NCI-H345 (cell line): ENCODE measurements around the gene MEGF8.

Experiments used
- DNase-seq: peaks from one replicate; lab custom pipeline; 2025; lab: John Stamatoyannopoulos, UW

Gene MEGF8

DNA sequence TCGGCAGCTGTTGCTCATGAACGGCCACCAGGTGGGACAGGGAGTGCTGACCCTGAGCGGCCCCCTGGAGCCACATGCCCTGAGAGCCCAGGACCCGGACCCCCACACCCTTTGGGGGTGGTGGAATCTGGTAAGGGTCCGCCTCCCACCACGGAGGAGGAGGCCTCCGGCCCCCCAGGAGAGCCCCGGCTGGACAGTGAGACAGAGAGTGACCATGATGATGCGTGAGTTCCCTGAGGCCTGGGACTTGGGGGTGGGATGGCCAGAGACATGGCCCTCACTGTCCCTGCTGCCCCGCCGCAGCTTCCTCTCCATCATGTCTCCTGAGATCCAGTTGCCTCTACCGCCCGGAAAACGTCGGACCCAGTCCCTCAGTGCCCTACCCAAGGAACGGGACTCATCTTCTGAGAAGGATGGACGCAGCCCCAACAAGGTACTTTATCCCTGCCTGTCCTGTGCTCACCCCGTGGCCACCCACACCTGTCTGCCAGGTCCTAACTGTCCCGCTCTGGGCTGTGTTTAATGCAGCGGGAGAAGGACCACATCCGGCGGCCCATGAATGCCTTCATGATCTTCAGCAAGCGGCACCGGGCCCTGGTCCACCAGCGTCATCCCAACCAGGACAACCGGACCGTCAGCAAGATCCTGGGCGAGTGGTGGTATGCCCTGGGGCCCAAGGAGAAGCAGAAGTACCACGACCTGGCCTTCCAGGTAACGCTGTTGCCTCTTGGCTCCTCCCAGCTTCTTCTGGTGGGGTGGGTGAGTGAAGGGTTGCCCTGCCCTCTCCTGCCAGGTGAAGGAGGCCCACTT is 38.2 kb upstream of the MEGF8 start:
- DNase-seq: no peak

DNA sequence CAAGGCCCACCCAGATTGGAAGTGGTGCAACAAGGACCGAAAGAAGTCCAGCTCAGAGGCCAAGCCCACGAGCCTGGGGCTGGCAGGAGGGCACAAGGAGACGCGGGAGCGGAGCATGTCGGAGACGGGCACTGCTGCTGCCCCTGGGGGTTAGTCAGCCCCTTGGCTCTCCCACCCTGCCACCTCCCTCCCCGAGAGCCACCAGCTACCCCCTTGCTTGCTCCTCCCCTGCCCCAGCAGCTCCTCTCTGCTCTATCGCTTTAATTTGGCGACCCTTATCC is 37.7 kb upstream of the MEGF8 start:
- DNase-seq: no peak

DNA sequence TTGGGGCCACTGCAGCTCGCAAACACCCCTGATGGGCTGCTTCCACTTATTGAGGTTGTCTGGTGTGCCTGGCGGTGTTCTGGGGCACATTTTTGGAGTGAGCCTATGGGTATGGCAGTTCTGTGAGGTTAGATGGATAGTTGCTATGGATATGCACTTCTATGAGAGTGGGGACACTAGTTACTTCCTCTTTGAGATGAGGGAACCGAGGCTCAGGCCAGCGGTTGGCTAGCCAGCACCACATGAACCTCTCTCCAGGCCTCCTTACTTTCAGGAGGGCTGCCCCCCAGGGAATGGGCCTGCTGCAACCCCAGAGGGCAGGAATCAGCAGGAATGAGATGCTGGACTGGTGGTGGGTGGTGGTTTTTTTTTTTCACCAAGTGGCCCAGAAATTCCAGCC is 37.0 kb upstream of the MEGF8 start:
- DNase-seq: no peak

DNA sequence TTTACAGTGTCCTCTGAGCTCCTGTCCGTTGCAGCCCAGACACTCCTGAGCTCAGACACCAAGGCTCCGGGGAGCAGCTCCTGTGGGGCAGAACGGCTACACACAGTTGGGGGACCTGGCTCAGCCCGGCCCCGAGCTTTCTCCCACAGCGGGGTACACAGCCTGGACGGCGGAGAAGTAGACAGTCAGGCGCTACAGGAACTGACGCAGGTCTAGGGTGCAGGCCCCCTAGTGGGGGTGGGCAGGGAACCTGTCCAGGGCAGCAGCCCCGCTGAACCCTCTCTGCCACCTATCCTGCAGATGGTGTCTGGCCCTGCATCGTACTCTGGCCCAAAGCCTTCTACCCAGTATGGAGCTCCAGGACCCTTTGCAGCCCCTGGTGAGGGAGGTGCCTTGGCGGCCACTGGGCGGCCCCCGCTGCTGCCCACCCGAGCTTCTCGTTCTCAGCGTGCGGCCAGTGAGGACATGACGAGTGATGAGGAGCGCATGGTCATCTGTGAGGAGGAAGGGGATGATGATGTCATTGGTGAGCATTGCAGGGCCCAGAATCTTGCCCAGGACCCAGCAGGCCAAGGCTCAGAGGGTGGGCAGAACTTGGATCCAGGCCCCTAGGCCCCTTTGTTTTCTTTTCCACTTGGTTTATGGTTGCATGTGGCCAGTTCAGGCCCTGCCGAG is 36.4 kb upstream of the MEGF8 start:
- no peak for DNase-seq

DNA sequence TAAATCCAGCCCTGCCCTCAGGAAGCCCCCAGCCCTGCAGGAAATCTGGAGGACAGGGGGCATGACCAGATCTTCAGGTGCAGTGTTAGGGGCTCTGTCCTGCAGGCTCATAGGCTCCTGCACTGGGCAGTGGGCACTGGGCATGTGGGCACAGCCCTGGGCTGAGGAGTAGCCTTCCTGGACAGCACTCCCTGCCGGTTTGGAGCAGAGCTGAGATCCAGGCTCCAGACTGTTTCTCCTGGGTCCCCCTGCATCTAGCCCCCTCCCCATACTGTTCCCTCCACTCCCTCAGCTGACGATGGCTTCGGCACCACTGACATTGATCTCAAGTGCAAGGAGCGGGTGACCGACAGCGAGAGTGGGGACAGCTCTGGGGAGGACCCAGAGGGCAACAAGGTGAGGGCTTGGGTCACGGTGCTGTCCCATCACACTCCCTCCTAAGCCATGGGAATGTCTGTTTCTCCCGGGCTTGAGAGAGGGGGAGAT is 35.8 kb upstream of the MEGF8 start:
- no peak for DNase-seq

DNA sequence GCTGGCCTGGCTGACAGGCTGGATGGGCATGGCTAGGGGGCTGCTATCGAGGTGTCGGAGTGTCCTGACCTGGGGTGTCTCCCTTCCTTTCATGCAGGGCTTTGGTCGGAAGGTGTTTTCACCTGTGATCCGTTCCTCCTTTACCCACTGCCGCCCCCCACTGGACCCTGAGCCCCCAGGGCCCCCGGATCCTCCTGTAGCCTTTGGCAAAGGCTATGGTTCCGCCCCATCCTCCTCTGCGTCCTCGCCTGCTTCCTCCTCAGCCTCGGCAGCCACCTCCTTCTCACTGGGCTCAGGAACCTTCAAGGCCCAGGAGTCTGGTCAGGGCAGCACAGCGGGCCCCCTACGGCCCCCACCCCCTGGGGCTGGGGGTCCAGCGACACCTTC is 35.3 kb upstream of the MEGF8 start:
- DNase-seq: no peak

DNA sequence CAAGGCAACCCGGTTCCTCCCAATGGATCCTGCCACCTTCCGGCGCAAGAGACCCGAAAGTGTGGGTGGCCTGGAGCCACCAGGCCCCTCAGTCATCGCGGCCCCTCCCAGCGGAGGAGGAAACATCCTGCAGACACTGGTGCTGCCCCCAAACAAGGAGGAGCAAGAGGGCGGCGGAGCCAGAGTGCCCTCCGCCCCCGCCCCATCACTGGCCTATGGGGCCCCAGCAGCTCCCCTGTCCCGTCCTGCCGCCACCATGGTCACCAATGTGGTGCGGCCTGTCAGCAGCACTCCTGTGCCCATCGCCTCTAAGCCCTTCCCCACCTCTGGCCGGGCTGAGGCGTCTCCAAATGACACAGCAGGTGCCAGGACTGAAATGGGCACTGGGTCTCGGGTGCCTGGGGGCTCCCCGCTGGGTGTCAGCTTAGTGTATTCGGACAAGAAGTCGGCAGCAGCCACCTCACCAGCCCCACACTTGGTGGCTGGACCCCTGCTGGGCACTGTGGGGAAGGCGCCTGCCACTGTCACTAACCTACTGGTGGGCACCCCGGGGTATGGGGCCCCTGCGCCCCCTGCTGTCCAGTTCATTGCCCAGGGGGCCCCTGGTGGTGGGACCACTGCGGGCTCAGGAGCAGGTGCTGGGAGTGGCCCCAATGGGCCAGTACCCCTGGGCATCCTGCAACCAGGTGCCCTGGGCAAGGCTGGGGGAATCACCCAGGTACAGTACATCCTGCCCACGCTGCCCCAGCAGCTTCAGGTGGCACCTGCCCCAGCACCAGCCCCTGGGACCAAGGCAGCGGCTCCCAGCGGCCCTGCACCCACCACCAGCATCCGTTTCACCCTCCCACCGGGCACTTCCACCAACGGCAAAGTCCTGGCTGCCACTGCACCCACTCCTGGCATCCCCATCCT is 34.7 kb upstream of the MEGF8 start:
- no peak for DNase-seq

DNA sequence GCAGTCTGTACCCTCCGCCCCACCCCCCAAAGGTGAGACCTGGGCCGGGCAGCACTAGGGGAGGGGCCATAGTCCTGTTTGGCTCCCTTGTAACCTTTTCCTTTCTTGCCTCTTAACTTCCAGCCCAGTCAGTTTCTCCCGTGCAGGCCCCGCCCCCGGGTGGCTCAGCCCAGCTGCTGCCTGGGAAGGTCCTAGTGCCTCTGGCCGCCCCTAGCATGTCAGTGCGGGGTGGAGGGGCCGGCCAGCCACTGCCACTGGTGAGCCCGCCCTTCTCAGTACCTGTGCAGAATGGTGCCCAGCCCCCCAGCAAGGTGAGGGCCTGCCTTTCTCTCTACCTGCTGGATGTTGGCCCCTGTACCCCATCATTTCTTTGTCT is 34.0 kb upstream of the MEGF8 start:
- DNase-seq: no peak

DNA sequence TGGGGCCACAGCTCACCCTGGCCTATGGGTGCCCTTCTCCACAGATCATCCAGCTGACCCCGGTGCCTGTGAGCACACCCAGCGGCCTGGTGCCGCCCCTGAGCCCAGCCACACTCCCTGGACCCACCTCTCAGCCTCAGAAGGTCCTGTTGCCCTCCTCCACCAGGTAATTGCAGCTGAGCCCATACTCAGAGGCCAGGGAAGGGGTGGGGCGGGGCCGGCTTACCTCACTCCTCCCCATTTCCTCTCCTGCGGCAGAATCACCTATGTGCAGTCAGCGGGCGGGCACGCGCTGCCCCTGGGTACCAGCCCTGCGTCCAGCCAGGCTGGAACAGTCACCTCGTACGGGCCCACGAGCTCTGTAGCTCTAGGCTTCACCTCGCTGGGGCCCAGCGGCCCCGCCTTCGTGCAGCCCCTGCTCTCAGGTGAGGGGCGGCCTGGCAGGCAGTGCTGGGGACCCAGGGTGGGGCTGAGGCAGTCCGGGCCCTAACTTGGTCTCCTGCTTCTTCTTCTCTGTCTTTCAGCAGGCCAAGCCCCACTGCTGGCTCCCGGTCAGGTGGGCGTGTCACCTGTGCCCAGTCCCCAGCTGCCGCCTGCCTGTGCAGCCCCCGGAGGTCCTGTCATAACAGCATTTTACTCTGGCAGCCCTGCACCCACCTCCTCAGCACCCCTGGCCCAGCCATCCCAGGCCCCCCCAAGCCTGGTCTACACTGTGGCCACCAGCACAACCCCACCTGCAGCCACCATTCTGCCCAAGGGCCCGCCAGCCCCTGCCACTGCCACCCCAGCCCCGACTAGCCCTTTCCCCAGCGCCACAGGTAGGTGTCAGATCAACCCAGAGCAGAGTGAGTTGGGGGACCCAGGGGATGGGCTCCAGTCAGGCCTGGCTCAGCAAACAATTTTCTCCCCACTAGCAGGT is 33.1 kb upstream of the MEGF8 start:
- no peak for DNase-seq

DNA sequence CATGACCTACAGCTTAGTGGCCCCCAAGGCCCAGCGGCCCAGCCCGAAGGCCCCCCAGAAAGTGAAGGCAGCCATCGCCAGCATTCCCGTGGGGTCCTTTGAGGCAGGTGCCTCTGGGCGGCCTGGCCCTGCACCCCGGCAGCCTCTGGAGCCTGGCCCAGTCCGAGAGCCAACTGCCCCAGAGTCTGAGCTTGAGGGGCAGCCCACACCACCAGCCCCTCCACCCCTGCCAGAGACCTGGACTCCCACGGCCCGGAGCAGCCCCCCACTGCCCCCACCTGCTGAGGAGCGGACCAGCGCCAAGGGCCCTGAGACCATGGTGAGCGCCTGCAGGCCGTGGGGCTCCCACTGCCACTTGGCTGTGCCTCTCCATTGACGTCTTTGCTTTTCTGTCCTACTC is 32.5 kb upstream of the MEGF8 start:
- DNase-seq: no peak

DNA sequence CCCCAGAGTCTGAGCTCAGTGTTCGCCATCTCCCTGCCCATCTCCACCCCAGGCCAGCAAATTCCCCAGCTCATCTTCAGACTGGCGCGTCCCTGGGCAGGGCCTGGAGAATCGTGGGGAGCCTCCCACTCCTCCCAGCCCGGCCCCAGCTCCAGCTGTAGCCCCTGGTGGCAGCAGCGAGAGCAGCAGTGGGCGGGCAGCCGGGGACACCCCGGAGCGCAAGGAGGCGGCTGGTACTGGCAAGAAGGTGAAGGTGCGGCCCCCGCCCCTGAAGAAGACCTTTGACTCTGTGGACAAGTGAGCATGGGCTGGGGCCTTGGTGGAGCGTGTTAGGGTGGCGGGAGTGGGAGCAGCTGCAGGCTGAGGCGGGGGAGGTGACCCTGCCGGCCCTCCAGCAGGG is 31.9 kb upstream of the MEGF8 start:
- no peak for DNase-seq

DNA sequence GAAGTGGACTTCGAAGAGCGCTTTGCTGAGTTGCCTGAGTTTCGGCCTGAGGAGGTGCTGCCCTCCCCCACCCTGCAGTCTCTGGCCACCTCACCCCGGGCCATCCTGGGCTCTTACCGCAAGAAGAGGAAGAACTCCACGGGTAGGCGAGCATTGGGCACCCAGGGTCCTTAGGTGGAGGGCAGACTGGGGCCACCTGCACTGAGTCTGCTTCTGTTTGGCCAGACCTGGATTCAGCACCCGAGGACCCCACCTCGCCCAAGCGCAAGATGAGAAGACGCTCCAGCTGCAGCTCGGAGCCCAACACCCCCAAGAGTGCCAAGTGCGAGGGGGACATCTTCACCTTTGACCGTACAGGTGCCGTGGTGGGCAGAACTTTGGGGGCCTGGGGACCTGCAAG is 31.5 kb upstream of the MEGF8 start:
- DNase-seq: no peak

DNA sequence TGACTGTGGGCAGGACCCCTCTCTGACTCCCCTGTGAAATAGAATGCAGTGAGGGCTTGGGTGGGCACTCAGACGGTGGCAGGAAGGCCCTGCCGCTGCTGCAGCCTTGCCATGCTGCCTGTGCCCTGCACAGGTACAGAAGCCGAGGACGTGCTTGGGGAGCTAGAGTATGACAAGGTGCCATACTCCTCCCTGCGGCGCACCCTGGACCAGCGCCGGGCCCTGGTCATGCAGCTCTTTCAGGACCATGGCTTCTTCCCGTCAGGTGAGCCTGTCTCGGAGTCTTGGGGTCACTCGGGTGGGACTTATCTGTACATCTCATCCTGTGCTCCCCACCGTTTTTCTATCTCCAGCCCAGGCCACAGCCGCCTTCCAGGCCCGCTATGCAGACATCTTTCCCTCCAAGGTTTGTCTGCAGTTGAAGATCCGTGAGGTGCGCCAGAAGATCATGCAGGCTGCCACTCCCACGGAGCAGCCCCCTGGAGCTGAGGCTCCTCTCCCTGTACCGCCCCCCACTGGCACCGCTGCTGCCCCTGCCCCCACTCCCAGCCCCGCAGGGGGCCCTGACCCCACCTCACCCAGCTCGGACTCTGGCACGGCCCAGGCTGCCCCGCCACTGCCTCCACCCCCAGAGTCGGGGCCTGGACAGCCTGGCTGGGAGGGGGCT is 30.8 kb upstream of the MEGF8 start:
- no peak for DNase-seq

DNA sequence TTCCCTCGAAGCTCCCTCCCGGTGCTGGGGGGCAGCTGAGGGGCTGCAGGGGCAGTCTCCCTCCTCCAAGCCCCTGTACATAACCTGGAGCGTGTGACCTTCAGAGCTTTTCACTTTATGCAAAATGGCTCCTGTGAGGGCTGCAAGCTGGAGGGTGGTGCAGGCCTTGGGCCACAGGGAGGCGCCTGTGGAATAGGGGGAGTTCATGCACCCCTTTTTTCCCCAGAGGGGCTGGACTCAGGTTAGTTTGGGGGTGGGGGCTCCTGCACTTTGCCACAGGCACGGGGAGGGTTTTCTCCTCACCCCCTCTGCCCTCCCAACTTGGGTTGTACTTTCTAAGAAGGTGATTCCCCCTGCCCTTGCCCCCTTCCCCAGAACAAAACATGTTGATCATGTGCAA is 30.1 kb upstream of the MEGF8 start:
- no peak for DNase-seq

DNA sequence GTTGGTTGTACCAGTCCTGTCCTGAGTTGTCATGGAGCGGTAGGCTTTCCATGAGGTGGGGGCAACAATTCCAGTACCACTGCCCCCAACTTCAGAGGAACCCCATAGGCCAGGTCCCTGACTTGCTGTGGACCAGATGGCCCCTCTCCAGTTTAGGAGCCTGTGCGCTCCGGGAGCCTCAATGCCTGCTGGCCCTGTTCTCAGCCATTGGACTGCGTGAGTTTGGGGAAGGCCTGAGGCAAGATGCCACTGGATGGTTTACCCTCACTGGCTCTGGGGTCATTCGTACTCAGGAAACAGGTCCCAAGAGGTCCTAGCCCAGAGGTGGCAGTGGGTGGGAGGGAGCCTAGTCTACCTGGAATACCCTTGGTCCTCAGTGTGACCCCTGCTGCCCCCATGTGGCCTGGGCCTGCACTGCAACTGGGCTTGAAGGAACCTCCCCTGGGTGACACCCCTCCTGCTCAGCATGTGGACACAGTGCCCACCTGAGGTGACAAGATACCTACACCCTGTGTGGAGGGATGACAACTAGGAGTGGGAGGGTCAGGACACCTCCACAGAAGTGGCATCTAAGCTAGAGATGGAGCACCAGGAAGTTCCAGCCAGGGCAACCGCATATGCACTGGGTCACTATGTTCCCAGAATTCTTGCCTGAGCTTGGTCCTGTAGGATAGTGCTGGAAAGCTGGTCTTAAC is 29.5 kb upstream of the MEGF8 start:
- DNase-seq: peak; percentile 73

DNA sequence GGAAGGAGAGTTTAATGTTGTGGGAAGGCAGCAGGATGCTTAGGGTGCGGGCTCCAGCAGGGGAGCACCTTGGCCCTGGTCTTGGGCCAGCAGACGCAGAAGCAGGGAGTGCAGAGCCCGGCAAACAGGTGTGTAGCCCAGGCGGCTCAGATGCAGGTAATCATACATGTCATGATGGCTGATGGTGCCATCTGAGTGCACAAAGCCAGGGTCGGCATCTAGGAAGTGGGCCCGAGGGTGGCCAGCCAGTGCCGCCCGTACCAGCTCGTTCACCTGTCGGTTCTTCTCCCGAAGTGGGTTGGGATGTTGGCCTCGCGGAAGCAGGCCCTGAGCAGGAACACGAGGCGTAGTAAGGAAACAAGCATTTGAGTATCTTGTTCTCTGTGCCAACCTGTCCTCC is 28.4 kb upstream of the MEGF8 start:
- DNase-seq: no peak

DNA sequence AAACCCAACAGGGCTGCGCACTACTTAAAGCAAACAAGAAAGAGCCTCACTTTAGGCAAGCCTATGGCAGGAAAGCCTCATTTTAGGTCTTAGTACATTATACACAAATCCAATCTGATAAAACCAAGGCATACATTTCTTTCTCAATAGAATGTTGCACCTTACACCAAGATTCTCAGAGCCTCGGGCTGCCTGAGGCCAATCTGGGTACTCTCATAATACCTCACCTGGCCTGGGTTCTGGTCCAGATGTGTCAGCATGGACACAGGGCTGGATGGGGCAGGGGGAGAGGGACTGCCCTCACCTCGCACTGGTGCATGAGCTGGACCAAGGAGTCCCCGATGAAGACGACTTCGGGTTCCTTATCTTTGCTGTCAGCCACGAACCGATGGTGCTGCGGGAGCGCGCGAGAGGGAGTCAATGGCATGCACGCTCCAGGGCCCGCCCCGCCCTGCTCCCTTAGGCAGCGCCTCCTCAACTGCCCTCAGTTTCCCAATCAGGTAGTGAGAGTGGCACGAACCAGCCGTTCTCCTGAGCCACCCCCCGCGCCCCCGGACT is 23.7 kb upstream of the MEGF8 start, which contains the start of gene PRR19:
TSS of gene PRR19 (plus strand) at position 487 of the 558 bp plus-strand sequence. CDS start 7,453 bp downstream, outside the sequence.
- no peak for DNase-seq

DNA sequence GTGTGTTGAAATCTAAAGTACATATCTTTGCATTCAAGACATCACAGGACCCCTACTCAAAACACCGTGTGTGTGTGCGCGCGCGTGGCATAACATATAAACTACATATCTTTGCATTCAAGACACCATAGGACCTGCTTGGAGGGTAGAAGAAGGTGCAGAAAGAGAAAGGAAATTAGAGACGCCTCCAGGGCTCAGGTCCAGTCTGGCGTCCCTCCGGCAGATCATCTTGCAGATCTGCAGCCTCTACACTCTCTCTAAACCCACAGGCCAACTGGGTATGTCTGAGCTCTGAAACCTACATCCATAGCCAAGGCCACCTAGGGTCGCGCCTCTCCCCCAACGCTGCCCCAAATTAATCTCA is 22.4 kb upstream of the MEGF8 start:
- DNase-seq: no peak

DNA sequence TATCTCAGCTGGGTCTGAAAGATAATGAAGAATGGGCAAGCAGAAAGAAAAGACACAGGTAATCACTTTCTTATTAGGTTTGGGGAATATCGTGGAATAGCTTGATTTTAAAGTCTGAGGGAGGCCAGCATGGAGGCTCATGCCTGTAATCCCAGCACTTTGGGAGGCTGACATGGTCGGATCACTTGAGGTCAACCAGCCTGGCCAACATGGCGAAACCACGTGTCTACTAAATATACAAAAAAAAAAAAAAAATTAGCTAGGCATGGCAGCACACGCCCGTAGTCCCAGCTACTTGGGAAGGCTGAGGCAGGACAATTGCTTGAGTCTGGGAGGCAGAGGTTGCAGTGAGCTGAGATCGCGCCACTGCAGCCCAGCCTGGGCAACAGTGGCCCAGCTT is 21.6 kb upstream of the MEGF8 start:
- no peak for DNase-seq

DNA sequence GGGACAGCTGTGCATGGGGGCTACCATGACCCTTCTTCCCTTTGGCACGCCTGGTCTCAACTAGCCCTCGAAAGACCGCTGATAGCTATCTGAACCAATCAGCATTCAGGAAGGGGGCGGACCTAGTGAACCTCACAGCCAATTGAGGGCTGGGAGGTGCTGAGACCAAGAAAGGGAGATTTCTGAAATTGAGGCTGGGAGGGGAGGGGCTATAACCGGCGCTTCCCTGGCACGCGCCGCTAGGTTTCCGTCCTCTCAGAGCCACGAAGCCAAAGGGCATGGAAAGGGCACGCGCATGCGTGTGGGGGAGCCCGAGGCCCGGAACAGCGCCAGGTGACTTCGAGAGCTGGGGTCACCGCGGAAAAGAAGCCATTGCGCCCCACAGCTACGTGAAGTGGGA is 18.8 kb upstream of the MEGF8 start:
- no peak for DNase-seq
